NCI-H1092 (cell line): ENCODE results near the gene CDRT15.
"Not testable (repeated sequence)": the region's sequence is repeated elsewhere in the genome, so short reads cannot be mapped to it uniquely, and the experiment has no call there.

Experiments
- DNase-seq: peaks from one replicate; lab custom pipeline; 2025; lab: John Stamatoyannopoulos, UW

CDRT15 gene

GRCh38 chr17:14236762-14237161, at the start of gene CDRT15:
CDRT15 (minus strand) TSS chr17:14236862; CDS start chr17:14236833, 29 bp downstream.
- not testable (repeated sequence) for DNase-seq

GRCh38 chr17:14282726-14283125, 46.1 kb upstream of the CDRT15 start:
- DNase-seq = no peak

- DNase-seq = no peak
Measured at GRCh38 chr17:14281530-14281929, 44.9 kb upstream of the CDRT15 start.

- DNase-seq = no peak
Measured at GRCh38 chr17:14276535-14277250, 40.0 kb upstream of the CDRT15 start.

- no peak for DNase-seq
Measured at GRCh38 chr17:14270508-14270907, 33.8 kb upstream of the CDRT15 start.

GRCh38 chr17:14269473-14269872, 32.8 kb upstream of the CDRT15 start:
- DNase-seq = no peak

- no peak for DNase-seq
Measured at GRCh38 chr17:14268264-14268663, 31.6 kb upstream of the CDRT15 start.

GRCh38 chr17:14261406-14261805, 24.7 kb upstream of the CDRT15 start:
- DNase-seq = no peak

- no peak for DNase-seq
Measured at GRCh38 chr17:14245629-14246028, 9.0 kb upstream of the CDRT15 start.

- no peak for DNase-seq
Measured at GRCh38 chr17:14245002-14245401, 8.3 kb upstream of the CDRT15 start.

GRCh38 chr17:14239271-14239670, 2.6 kb upstream of the CDRT15 start:
- not testable (repeated sequence) for DNase-seq

GRCh38 chr17:14236032-14236431, 630 bp downstream of the CDRT15 start:
- not testable (repeated sequence) for DNase-seq

GRCh38 chr17:14235047-14235446, 1.6 kb downstream of the CDRT15 start:
- DNase-seq = not testable (repeated sequence)

- DNase-seq = not testable (repeated sequence)
Measured at GRCh38 chr17:14231187-14231586, 5.5 kb downstream of the CDRT15 start.

- no peak for DNase-seq
Measured at GRCh38 chr17:14228903-14229302, 7.8 kb downstream of the CDRT15 start.

- no peak for DNase-seq
Measured at GRCh38 chr17:14227052-14227451, 9.6 kb downstream of the CDRT15 start.

GRCh38 chr17:14225254-14225980, 11.2 kb downstream of the CDRT15 start:
- DNase-seq = no peak

GRCh38 chr17:14222611-14223010, 14.1 kb downstream of the CDRT15 start:
- no peak for DNase-seq

- no peak for DNase-seq
Measured at GRCh38 chr17:14214271-14214670, 22.4 kb downstream of the CDRT15 start.

- no peak for DNase-seq
Measured at GRCh38 chr17:14212401-14212800, 24.3 kb downstream of the CDRT15 start.

- DNase-seq = no peak
Measured at GRCh38 chr17:14211801-14212200, 24.9 kb downstream of the CDRT15 start.

- DNase-seq = no peak
Measured at GRCh38 chr17:14211246-14211645, 25.4 kb downstream of the CDRT15 start.

- DNase-seq = no peak
Measured at GRCh38 chr17:14209215-14209614, 27.4 kb downstream of the CDRT15 start.
